ENCODE measurements around the gene PDE1C.
"Not testable (repeated sequence)": the region's sequence is repeated elsewhere in the genome, so short reads cannot be mapped to it uniquely, and the experiment has no call there.

The PDE1C gene

DNA sequence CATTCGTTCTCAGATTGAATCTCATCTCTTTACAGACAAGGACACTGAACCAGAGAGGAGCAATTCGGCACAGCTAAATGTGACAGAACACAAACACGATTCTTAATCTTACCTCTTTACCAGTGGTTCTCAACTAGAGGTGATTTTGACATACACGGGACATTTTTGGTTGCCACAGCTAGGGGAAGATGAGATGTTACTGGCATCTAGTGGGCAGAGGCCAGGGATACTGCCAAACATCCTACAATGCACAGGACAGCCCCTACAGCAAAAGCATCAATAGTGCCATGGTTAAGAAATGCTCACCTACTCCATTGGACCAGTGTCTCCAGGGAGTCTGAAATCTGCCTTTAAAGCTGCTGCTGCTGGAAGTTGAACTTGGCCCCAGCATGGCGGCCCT is 27.3 kb downstream of the PDE1C start:
- DNase-seq = no peak

- no peak for DNase-seq
Measured at GRCh38 chr7:32039000-32039756, 31.0 kb downstream of the PDE1C start.

- DNase-seq = no peak
Measured at GRCh38 chr7:32037650-32038198, 32.5 kb downstream of the PDE1C start.

DNA sequence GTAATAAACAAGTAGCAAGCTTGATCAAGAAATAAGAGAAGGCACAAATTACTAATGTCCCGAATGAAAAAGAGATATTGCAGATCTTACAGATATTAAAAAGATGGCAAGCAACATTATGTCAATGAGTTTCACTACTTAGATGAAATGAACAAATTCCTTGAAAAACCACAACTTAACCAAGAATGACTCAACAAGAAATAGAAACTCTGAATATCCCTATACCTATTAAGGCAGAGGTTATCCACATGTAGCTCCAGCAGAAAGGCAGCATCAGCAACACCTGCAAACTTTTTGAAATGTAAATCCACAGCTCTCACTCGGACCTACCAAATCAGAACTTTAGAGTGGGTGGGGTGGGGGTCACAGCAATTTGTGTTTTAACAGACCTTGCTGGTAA is 33.6 kb downstream of the PDE1C start:
- no peak for DNase-seq

- no peak for DNase-seq
Measured at GRCh38 chr7:32034052-32034451, 36.2 kb downstream of the PDE1C start.

GRCh38 chr7:32033006-32033405 is 37.2 kb downstream of the PDE1C start:
- peak in 1 of 2 experiments; percentile 46 for DNase-seq

GRCh38 chr7:32032211-32032610 is 38.0 kb downstream of the PDE1C start:
- no peak for DNase-seq

DNA sequence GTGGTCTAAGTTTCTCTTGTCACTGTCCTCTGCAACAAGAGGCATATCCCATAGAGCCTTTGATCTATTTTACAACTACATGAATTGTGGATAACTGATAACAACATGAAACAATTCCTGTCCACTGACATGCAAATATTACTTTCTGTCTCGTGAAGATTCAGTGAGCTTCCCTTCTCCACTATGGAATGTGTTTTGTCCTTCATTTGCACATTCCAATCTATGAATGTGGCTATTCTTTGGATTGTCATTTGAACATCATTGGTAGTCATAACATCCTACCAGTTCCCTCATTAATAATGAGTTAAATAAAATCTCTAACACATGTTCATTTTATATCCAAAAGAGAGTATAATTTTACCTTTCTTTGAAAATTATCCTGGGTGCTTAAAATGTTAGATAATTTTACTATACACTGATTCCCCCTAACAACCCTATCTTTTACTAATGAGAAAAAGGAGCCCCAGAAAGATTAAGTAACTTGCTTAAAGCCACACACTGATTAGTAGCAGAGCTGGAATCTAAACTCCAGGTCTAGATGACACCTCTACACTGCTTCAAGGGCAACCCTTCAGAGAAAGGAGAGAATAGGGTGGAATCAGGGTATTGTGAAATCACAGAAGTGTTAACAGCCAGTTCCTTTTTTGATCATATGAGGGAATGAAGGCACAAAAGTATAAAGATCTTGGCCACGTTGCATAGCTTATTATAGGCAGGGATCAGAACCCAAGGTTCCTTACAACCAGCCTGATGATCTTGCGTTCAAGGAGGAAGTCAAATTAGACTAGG is 39.1 kb downstream of the PDE1C start:
- DNase-seq = no peak

DNA sequence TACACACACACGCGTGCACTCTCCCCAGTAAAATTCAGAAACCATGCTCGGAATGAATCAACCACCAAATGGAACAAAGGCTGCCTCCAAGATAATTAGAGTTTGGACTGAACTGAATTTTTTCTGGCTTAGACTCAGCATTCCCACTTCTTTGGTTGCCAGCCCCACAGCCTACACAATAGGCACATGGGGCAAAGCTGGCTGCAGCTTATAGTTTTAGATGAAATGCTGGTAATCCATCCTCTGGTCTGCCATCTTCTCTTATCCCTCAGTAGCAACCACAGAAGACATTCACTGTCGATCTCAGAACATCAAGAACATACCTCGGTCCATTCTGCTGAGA is 44.2 kb downstream of the PDE1C start:
- DNase-seq = peak; percentile 84 to 87

DNA sequence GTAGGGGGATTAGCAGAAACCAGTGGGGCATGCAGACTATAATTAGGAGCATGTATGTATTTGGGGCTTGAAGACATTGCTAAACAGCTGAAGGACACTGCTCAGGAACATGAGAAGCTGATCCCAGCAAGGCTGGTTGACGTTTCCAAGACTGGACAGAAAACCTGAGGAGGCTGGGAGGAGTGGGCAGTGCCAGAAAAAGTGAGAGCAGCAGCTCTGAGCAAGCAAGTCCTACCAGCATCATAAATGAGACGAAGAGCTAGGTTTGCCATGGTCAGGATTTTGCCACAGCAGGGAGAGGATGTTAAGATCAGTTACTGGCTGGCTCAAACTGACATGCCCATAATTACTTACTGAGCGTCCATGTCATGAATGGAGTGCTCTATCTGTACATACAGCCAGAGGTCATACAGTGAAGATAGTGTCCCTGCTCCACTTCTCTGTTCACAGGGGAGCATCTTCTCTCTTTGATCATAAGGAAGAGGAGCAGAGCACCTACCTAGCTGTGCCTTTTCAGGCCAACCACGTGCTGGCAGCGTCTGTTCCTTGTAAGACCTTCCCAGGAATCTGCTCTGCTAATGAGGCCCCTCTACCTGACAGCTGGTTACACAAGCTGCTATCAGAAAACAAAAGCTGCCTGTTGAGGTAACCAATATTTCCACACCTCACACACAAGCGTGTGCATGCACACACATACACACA is 44.7 kb downstream of the PDE1C start:
- peak; percentile 84 to 87 for DNase-seq

DNA sequence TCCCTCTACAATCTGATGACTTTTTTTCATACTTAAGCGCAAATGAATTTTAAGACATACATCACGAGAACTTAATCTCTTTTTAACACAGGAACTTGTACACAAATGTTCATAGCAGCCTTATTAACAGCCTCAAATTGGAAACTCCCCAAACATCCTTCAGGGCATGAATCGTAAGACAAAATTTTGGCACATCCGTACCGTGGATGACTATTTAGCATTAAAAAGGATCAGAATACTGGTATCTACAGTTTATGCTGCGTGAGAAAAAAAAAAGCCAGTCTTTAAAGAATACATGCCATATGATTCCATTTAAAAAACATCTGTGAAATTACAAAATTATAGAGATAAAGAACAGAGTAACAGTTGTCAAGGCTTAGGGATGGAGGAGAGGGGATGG is 46.8 kb downstream of the PDE1C start:
- DNase-seq = peak; percentile 41 to 57

GRCh38 chr7:32022966-32023365 is 47.2 kb downstream of the PDE1C start:
- DNase-seq = no peak

DNA sequence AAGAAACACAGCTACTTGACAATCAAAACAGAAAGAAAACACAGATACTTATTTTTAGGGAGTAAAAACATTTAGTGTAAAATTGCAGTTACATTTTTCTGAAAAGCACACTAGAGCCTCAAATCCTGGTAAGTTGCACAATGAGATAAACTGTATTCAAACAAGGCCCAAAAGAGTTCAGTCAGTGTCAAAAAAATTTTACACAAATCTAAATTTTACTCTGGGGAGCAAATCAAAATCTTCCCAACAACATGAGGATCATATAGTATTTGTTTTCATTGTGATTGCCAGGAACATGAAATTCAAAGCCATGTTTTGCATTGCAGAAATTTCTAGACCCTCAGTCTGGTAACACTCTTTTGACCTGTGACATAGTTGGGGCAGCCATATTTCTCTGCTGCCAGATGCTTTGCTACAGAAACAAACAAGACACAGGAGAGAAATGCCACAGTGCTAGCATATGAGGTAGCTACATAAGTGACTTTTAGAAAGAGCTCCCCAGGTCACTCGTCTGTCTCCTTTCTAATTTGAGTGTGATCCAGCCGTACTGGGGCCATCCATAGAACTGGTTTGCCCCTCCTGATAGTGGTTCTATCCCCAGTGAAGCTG is 49.6 kb downstream of the PDE1C start:
- no peak for DNase-seq

DNA sequence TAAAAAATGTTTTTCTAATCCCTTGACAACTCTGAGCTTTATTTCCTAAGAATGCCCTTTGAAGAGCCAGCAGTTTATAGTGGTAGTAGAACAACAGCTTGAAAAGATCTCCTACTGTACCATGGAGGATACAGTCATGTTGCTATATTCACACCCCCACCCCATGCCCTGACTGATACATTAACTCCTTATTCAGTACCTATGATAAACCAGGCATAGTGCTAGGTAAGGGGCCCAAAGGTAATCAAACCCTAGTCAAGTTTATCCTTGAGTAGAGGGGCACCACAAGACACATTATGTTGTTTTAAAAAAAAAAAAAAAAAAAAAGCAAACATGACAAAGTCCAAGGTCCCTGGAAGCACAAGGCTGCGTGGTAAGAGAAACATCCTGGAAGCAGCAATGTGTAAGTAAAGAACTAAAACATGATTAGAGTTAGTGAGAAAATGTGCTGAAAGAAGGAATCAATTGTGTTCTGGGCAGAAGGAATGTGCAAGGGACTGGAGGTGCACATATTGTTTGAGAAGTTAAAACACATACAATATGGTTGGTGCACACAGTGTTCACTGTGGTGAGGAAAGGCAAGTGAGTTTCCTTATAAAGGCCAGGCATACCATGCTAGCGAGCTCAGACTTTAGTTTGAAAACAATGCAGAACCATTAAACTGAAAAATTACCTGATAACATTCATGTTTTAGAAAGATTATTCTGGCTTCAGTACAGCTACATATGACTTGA is 51.2 kb downstream of the PDE1C start:
- no peak for DNase-seq

- no peak for DNase-seq
Measured at GRCh38 chr7:32015133-32015532, 55.1 kb downstream of the PDE1C start.

DNA sequence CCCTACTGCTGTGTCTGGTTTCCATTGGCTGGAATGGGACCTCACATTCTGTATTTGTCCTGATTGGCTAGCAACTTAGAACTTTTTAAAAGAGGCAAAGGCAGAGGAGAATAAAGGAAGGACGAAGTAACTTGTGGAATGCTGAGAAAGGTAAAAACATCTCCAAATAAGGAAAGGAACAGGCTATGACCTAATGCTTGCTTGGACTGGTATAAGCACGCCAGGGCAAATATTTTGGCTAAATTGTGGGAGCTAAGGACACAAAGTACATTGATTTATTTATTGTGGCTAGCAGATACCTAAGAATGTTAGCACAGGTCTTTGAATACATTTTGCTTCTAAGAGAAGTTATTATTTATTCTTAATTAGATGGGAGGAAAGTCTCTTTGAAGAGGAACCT is 56.7 kb downstream of the PDE1C start:
- not testable (repeated sequence) for DNase-seq

GRCh38 chr7:32005577-32005976 is 64.6 kb downstream of the PDE1C start:
- no peak for DNase-seq

- no peak for DNase-seq
Measured at GRCh38 chr7:32001948-32002347, 68.3 kb downstream of the PDE1C start.

DNA sequence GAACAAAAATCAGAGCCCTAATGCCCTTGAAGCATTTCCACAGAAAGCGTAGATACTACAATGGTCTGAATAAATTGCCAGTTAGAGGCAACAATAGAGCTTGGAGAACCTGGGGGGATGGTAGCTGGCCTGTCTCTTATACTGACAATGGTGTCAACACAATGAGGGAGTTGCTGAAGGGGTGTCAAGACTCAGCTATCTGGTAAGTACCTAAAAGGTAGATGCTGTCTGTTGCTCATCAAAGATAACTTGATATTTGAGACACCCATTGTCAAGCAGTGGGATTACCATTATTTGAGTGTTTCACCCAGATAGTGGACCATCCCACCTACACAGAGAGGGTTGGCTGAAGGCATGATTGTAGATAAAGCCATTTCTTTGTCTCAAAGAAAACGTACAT is 72.8 kb downstream of the PDE1C start:
- no peak for DNase-seq

DNA sequence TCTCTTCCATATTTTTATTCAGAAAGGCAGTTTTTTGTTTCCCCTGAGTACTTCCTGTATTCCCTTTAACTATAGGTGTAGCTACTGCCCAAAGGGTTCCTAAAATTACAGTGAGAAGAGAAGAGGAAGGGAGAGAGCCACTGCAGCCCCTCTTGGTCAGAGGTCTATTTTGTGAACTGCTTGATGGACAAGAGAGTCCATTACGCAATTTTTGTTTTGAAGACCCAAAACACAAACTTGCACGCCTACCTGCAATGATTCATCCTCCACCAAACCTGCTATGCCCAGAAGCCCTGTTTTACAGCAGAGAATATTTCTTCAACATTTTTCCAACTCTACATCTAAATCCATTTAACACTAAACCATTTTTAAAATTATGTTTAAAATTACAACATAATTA is 75.1 kb downstream of the PDE1C start:
- DNase-seq = no peak

- DNase-seq = no peak
Measured at GRCh38 chr7:31991846-31992245, 78.4 kb downstream of the PDE1C start.

DNA sequence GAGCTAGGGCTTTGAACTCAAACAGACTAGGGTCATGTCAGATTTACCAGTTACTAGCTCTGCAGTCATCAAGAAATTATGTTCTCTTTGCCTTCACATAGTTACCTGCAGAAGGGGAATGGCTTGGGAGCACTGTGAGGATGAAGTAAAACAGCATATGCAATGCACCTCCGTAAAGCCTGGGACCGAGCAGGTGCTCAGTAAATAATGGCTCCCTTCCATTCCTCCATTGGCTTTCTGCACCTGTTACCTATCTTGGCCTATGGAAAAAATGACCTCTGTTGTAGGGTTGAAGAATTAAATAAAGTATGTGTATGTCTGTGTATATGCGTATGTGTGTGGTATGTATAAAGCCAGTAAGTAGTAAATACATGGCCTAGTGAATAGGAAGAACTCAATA is 78.8 kb downstream of the PDE1C start:
- DNase-seq = no peak

Data from NCI-H446 (cell line).